ENCODE results near the gene OR10R2. TPM values are rescaled to one million over a fixed set of nuclear protein-coding genes. Genes with fewer than 3 reads are reported as not detected.

The OR10R2 gene
- total RNA-seq, 2 donors from 2014 or later, result not detected

- TF ChIP-seq POLR2A (IDR thresholded peaks at IDR 0.05), result no peak
- TF ChIP-seq, protein P1, sequence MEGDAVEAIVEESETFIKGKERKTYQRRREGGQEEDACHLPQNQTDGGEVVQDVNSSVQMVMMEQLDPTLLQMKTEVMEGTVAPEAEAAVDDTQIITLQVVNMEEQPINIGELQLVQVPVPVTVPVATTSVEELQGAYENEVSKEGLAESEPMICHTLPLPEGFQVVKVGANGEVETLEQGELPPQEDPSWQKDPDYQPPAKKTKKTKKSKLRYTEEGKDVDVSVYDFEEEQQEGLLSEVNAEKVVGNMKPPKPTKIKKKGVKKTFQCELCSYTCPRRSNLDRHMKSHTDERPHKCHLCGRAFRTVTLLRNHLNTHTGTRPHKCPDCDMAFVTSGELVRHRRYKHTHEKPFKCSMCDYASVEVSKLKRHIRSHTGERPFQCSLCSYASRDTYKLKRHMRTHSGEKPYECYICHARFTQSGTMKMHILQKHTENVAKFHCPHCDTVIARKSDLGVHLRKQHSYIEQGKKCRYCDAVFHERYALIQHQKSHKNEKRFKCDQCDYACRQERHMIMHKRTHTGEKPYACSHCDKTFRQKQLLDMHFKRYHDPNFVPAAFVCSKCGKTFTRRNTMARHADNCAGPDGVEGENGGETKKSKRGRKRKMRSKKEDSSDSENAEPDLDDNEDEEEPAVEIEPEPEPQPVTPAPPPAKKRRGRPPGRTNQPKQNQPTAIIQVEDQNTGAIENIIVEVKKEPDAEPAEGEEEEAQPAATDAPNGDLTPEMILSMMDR (IDR thresholded peaks at IDR 0.05), result no peak
- DNase-seq, result no peak
- 45 to 58% methylated on average over 4 of the region's 4 CpGs for WGBS, 2 donors
- ATAC-seq, result no peak
- Histone ChIP-seq H3K4me1 (no peaks in the 10 kb centered on the region), H3K4me3 (no peak overlapping the region), H3K36me3 (replicated peaks in 1 of 2; ENCODE audit: insufficient read depth in 1 of 2, low read depth in 2 of 2) (no peaks in the 10 kb centered on the region), H3K9me3 (peaks cover 0 to 6% (median 0%) of the 10 kb centered on the region in 3 donors), H3K27ac (no peak overlapping the region), H3K27me3 (no peaks in the 10 kb centered on the region)
- intact Hi-C loops (cut with DNase I), result no loop called here
Observed at GRCh38 chr1:158445376-158445775, 26.6 kb upstream of the OR10R2 start.

DNA sequence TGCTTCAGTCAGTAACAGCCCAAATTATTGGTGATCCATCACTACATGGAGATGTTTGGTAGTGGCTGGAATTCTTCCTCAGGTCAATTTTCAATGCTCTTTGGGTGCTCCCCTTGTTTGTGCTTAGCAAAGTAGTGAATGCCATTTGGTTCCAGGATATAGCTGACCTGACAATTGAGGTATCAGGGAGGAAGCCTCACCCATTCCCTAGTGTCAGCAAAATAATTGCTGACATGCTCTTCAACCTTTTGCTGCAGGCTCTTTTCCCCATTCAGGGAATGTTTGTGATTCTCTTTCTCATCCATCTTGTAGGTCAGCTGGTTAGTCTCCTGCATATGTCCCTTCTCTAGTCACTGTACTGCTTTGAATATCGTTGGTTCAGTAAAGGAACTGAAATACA, 17.5 kb upstream of the OR10R2 start:
- H3K9me3 ChIP-seq, result no peaks in the 10 kb centered on the region
- no peak overlapping the region for H3K27ac ChIP-seq
- H3K36me3 ChIP-seq (replicated peaks in 1 of 2; ENCODE audit: insufficient read depth in 1 of 2, low read depth in 2 of 2), result no peaks in the 10 kb centered on the region
- DNase-seq (no peak), ATAC-seq (no peak)
- no peaks in the 10 kb centered on the region for H3K27me3 ChIP-seq
- TF ChIP-seq POLR2A (IDR thresholded peaks at IDR 0.05), result no peak
- TF ChIP-seq, protein P1 (IDR thresholded peaks at IDR 0.05), result no peak
- H3K4me1 ChIP-seq, result no peaks in the 10 kb centered on the region
- no peak overlapping the region for H3K4me3 ChIP-seq
- intact Hi-C loops (cut with DNase I), result no loop called here
- 44 to 67% methylated on average over 1 of the region's 1 CpG for WGBS, 2 donors

DNA sequence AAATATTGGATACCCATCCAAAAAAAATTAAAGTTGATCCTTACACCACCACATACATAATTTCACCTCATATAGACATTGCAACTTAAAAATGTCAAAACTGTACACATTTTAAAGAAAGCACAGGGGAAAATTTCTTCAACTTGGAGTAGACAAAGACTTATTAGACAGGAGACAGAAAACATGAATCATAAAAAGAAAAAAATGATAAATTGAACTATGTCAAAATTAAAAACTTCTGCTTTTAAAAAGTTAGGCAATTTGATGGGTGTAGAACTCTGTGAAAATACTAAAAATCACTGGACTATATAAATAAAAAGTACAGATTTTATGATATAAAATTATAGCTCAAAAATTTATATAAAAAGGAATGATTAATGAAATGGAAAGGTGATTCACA, 14.8 kb upstream of the OR10R2 start:
- no peak for ATAC-seq
- Histone ChIP-seq H3K36me3 (replicated peaks in 1 of 2; ENCODE audit: insufficient read depth in 1 of 2, low read depth in 2 of 2) (no peaks in the 10 kb centered on the region), H3K4me1 (no peaks in the 10 kb centered on the region), H3K27me3 (no peaks in the 10 kb centered on the region), H3K27ac (no peak overlapping the region), H3K9me3 (no peaks in the 10 kb centered on the region), H3K4me3 (no peak overlapping the region)
- no peak for DNase-seq
- intact Hi-C loops (cut with DNase I), result no loop called here
- no peak for TF ChIP-seq POLR2A (IDR thresholded peaks at IDR 0.05)
- TF ChIP-seq, protein P1 (IDR thresholded peaks at IDR 0.05), result no peak

DNA sequence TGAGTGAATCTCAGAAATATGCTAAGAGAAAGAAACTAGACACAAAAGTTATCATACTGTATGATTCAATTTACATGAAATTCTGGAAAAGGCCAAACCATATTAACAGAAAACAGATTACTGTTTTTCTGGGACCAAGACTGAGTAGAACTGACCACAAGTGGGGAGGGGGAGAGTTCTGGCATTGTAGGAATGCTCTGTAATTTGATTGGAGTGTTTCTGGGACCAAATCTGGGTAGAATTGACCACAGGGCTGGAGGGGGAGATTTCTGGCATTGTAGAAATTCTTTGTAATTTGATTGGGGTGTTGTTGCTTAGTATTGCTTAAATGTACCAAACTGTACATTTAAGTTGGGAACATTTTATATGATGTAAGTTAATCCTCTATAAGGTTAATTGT, 13.8 kb upstream of the OR10R2 start:
- Histone ChIP-seq H3K27ac (no peak overlapping the region), H3K4me3 (no peak overlapping the region), H3K4me1 (no peaks in the 10 kb centered on the region), H3K36me3 (replicated peaks in 1 of 2; ENCODE audit: insufficient read depth in 1 of 2, low read depth in 2 of 2) (no peaks in the 10 kb centered on the region), H3K9me3 (no peaks in the 10 kb centered on the region), H3K27me3 (no peaks in the 10 kb centered on the region)
- TF ChIP-seq, protein P1 (IDR thresholded peaks at IDR 0.05), result no peak
- no peak for TF ChIP-seq POLR2A (IDR thresholded peaks at IDR 0.05)
- DNase-seq (no peak), ATAC-seq (no peak)
- intact Hi-C loops (cut with DNase I), result no loop called here

- ATAC-seq (no peak), DNase-seq (no peak)
- Histone ChIP-seq H3K4me3 (no peak within 1 kb of the TSS), H3K36me3 (replicated peaks in 1 of 2; ENCODE audit: insufficient read depth in 1 of 2, low read depth in 2 of 2) (no peaks in the 10 kb centered on the region), H3K27ac (no peak within 1 kb of the TSS), H3K9me3 (no peaks in the 10 kb centered on the region), H3K27me3 (no peaks in the 10 kb centered on the region), H3K4me1 (no peaks in the 10 kb centered on the region)
- TF ChIP-seq, protein P1 (IDR thresholded peaks at IDR 0.05), result no peak
- no peak for TF ChIP-seq POLR2A (IDR thresholded peaks at IDR 0.05)
- intact Hi-C loops (cut with DNase I), result no loop called here
- 38 to 40% methylated on average over 2 of the region's 2 CpGs for WGBS, 2 donors
Observed at GRCh38 chr1:158461534-158461933, 10.5 kb upstream of the OR10R2 start, which contains the start of gene OR10K1. Gene OR10K1 (plus strand): TSS chr1:158461834. CDS start chr1:158465562, 3,728 bp downstream.
